Measurements from ENCODE around the gene GOLM1.

The GOLM1 gene

GRCh38 chr9:85995599-85995998 lies 103.8 kb downstream of the GOLM1 start:
- no peak for TF ChIP-seq CTCF (IDR thresholded peaks at IDR 0.05; ENCODE audit: extremely low read depth, insufficient read depth, missing control alignments)

DNA sequence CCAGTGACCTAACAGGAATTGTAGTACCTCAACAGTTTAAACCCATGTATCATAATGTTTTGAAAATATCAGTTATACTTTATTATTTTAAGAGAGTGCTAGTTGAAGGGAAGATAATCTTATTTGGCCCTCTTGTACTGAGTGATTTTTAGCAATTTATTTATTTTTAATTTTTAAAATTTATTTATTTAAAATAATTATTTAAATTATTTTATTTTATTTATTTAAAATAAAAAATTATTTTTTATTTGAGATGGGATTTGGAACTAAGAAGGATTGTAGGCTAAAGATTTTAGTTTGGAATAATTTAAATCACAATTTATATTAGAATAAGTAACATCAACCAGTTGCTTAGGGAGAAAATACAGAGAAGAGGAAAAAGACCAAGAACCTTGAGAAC lies 104.3 kb downstream of the GOLM1 start:
- in situ Hi-C loops (cut with MboI; ENCODE audit: low pct_unique_long_range_greater_than_20kb, low sequenced_read_pairs, unreplicated experiment) = no loop called here
- no peak for DNase-seq (ENCODE audit: low spot score)
- TF ChIP-seq CTCF (IDR thresholded peaks at IDR 0.05; ENCODE audit: extremely low read depth, insufficient read depth, missing control alignments) = no peak

More at GRCh38 chr9:85995599-85995998, 103.8 kb downstream of the GOLM1 start:
- in situ Hi-C loops (cut with MboI; ENCODE audit: low pct_unique_long_range_greater_than_20kb, low sequenced_read_pairs, unreplicated experiment) = no loop called here
- no peak for DNase-seq (ENCODE audit: low spot score)

DNA sequence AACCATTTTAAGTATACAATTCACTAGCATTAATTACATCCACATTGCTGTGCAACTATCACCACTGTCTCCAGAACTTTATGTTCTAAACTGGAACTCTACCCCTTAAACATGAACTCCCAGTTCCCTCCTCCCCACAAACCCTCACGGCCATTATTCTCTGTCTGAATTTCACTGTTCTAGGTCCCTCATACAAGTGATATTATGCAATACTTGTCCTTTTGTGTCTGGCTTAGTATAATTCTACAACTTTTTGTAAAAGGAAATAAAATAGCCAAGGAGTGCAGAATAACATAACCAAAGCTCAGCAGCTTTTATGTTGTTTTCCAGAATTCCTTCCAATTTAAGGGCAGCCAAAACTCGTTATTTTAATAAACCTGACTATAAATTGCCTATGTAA lies 105.2 kb downstream of the GOLM1 start:
- in situ Hi-C loops (cut with MboI; ENCODE audit: low pct_unique_long_range_greater_than_20kb, low sequenced_read_pairs, unreplicated experiment) = no loop called here

DNA sequence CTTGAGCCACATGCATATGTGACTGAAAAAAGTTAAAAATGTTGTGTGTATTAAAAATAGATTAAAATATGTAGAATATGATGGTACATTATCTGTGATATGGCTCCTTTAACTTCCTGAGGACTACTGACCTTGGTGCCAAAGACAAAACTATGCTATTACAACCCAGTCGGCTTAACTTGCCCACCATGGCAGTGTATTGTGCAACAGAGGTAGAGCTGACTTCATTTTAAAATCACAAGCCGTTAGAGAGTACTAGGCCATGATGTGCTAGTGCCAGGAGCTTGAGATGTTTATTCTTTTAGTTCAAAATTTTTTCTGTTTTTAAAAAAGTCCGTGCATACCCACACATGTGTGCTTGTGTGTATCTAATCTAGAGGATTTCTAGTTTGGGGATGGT lies 112.1 kb downstream of the GOLM1 start:
- in situ Hi-C loops (cut with MboI; ENCODE audit: low pct_unique_long_range_greater_than_20kb, low sequenced_read_pairs, unreplicated experiment) = no loop called here
- TF ChIP-seq CTCF (IDR thresholded peaks at IDR 0.05; ENCODE audit: extremely low read depth, insufficient read depth, missing control alignments) = no peak
- DNase-seq (ENCODE audit: low spot score) = no peak

More for the DNA sequence above, 105.2 kb downstream of the GOLM1 start:
- no peak for TF ChIP-seq CTCF (IDR thresholded peaks at IDR 0.05; ENCODE audit: extremely low read depth, insufficient read depth, missing control alignments)
- no peak for DNase-seq (ENCODE audit: low spot score)

DNA sequence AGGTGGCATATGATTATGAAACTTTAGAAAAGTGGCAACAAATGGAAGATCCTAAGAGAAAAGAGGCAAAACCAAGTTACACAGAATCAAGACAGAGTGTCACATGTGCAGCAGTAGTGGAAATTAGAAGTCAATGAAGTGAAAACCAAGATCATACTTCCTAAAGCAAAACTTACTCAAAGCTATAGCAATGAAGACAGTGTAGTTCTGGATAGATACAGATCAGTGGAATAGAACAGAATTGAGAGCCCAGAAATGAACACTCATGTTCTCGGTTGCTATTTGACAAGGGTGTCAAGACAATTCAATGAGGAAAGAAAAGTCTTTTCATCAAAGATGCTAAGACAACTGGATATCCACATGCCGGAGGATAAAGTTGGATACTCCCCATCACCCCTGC lies 114.9 kb downstream of the GOLM1 start:
- DNase-seq (ENCODE audit: low spot score) = no peak
- in situ Hi-C loops (cut with MboI; ENCODE audit: low pct_unique_long_range_greater_than_20kb, low sequenced_read_pairs, unreplicated experiment) = no loop called here
- TF ChIP-seq CTCF (IDR thresholded peaks at IDR 0.05; ENCODE audit: extremely low read depth, insufficient read depth, missing control alignments) = no peak

- DNase-seq (ENCODE audit: low spot score) = no peak
- no peak for TF ChIP-seq CTCF (IDR thresholded peaks at IDR 0.05; ENCODE audit: extremely low read depth, insufficient read depth, missing control alignments)
- in situ Hi-C loops (cut with MboI; ENCODE audit: low pct_unique_long_range_greater_than_20kb, low sequenced_read_pairs, unreplicated experiment) = no loop called here
These were observed 118.0 kb downstream of the GOLM1 start for GRCh38 chr9:85981369-85981768.

- in situ Hi-C loops (cut with MboI; ENCODE audit: low pct_unique_long_range_greater_than_20kb, low sequenced_read_pairs, unreplicated experiment) = no loop called here
- DNase-seq (ENCODE audit: low spot score) = no peak
- TF ChIP-seq CTCF (IDR thresholded peaks at IDR 0.05; ENCODE audit: extremely low read depth, insufficient read depth, missing control alignments) = no peak
These were observed 120.9 kb downstream of the GOLM1 start for GRCh38 chr9:85978496-85978895.

Measured in GM13977 (cell line).